Keratinocyte (primary cell): ENCODE measurements around the gene DAZL. TPM values are rescaled to one million over a fixed set of nuclear protein-coding genes. Genes with fewer than 3 reads are reported as not detected.

ENCODE experiments used
- DNase-seq: peaks from one replicate; pipeline ENCODE4 v3.0.0-alpha.2; 2011; ENCODE audit warnings: low read depth, missing footprints, low spot score
- FAIRE-seq: peaks from 2 replicates; lab custom pipeline; 2011; peaks lifted over from hg19 to GRCh38; lab: Jason Lieb, UNC
- H2AFZ ChIP-seq: 2 replicates; pipeline ENCODE4 v1.6.0; 2012; ENCODE audit warnings: low read length, control low read depth, inconsistent platforms; ENCODE audit not compliant: control insufficient read depth
- H3K27ac ChIP-seq: 2 replicates; pipeline ENCODE4 v1.5.1; 2011; ENCODE audit warnings: low read length; ENCODE audit not compliant: control insufficient read depth, insufficient read depth
- H3K27me3 ChIP-seq: 3 replicates; pipeline ENCODE4 v1.6.0; 2011; ENCODE audit warnings: low read length; ENCODE audit not compliant: control insufficient read depth, insufficient read depth; ENCODE audit errors: extremely low read depth
- H3K36me3 ChIP-seq, 2 experiments: 2 replicates in 1 of 2; 3 replicates in 1 of 2; pipeline ENCODE4 v1.5.1; 2011; ENCODE audit warnings: low read length in 2 of 2, mild to moderate bottlenecking in 1 of 2; ENCODE audit not compliant: control insufficient read depth in 2 of 2, insufficient read depth in 2 of 2; ENCODE audit errors: extremely low read depth in 1 of 2
- H3K4me1 ChIP-seq: 3 replicates; pipeline ENCODE4 v1.5.1; 2011; ENCODE audit warnings: low read length; ENCODE audit not compliant: control insufficient read depth, insufficient read depth; ENCODE audit errors: extremely low read depth
- H3K4me2 ChIP-seq: 3 replicates; pipeline ENCODE4 v1.6.0; 2011; ENCODE audit warnings: low read depth, low read length; ENCODE audit not compliant: control insufficient read depth, insufficient read depth; ENCODE audit errors: extremely low read depth
- H3K4me3 ChIP-seq, 3 experiments: fragments of 200-600 bp in 1 of 3; sonication (generic) in 1 of 3; 2 replicates in 2 of 3; 3 replicates in 1 of 3; pipeline ENCODE4 v1.5.1; 2011 to 2016; ENCODE audit warnings: low read length in 3 of 3, mild to moderate bottlenecking in 3 of 3, control low read depth in 2 of 3, inconsistent platforms in 1 of 3, low read depth in 1 of 3, mixed read lengths in 1 of 3, mixed run types in 1 of 3, moderate library complexity in 1 of 3; ENCODE audit not compliant: control insufficient read depth in 2 of 3, insufficient read depth in 2 of 3; ENCODE audit errors: extremely low read depth in 1 of 3
- H3K79me2 ChIP-seq: 2 replicates; pipeline ENCODE4 v1.6.0; 2012; ENCODE audit warnings: low read length; ENCODE audit not compliant: control insufficient read depth, insufficient read depth
- H3K9ac ChIP-seq: 3 replicates; pipeline ENCODE4 v1.6.0; 2011; ENCODE audit warnings: low read length; ENCODE audit not compliant: control insufficient read depth, insufficient read depth; ENCODE audit errors: extremely low read depth
- H3K9me1 ChIP-seq: 3 replicates; pipeline ENCODE4 v1.6.0; 2011; ENCODE audit warnings: low read length; ENCODE audit not compliant: control insufficient read depth, insufficient read depth; ENCODE audit errors: extremely low read depth
- H3K9me3 ChIP-seq: 2 replicates; pipeline ENCODE4 v1.5.1; 2012; ENCODE audit warnings: low read depth, low read length; ENCODE audit not compliant: control insufficient read depth
- H4K20me1 ChIP-seq: 3 replicates; pipeline ENCODE4 v1.6.0; 2011; ENCODE audit warnings: low read length; ENCODE audit not compliant: control insufficient read depth, insufficient read depth; ENCODE audit errors: extremely low read depth
- CTCF ChIP-seq, 3 experiments: IDR thresholded peaks in 1 of 3; conservative IDR thresholded peaks in 1 of 3; optimal IDR thresholded peaks in 1 of 3; 2 replicates in 2 of 3; 3 replicates in 1 of 3; pipeline versions ENCODE3 to v1.5.1; 2011; ENCODE audit warnings: low read length in 3 of 3, mild to moderate bottlenecking in 3 of 3, moderate library complexity in 2 of 3, control low read depth in 1 of 3, inconsistent platforms in 1 of 3; ENCODE audit not compliant: insufficient read depth in 2 of 3; ENCODE audit errors: extremely low read depth in 1 of 3
- EZH2 ChIP-seq: IDR thresholded peaks from one replicate; pipeline ENCODE4 v1.6.1; 2012; ENCODE audit warnings: inconsistent platforms, mild to moderate bottlenecking, low read length, moderate library complexity
- dilution Hi-C: fragments of 300-500 bp; cut with MboI; formaldehyde crosslinking; loops from one replicate; pipeline ENCODE4 v1.7.0; 2020; ENCODE audit warnings: low sequenced_read_pairs; ENCODE audit not compliant: extremely low pct_ligation_motif_present
- polyA plus RNA-seq, 5 experiments: library from polyadenylated mRNA; depleted of rRNA in 3 of 5; stranded (reverse) in 3 of 5; stranded (forward) in 1 of 5; unstranded in 1 of 5; fragments of >200 nt; gene quantifications; 1 replicate in 1 of 5; 2 replicates in 3 of 5; 3 replicates in 1 of 5; pipeline versions ENCODE4 v1.2.1 to v1.2.3, GENCODE V29; 2011 to 2012; ENCODE audit warnings: missing spikeins in 2 of 5, low read depth in 1 of 5, low replicate concordance in 1 of 5

Gene DAZL
- polyA plus RNA-seq, 1 donor (not counting 4 experiments of a cell fraction or from before 2014, with no cell fraction given) = not detected

- Histone ChIP-seq H3K4me3 (no peak overlapping the region), H2AFZ (no peak overlapping the region), H3K36me3 (no peaks in the 10 kb centered on the region), H3K9me1 (no peaks in the 10 kb centered on the region), H3K27ac (no peak overlapping the region), H3K4me2 (no peak overlapping the region), H4K20me1 (no peaks in the 10 kb centered on the region), H3K27me3 (no peaks in the 10 kb centered on the region), H3K9me3 (no peaks in the 10 kb centered on the region), H3K9ac (no peak overlapping the region), H3K79me2 (no peaks in the 10 kb centered on the region), H3K4me1 (no peaks in the 10 kb centered on the region)
- no peak for DNase-seq
- TF ChIP-seq EZH2 = no peak
- no peak for TF ChIP-seq CTCF (optimal IDR thresholded peaks at IDR 0.05 in 1 of 3, IDR thresholded peaks at IDR 0.05 in 1 of 3, conservative IDR thresholded peaks at IDR 0.05 in 1 of 3; ENCODE audit: extremely low read depth in 1 of 3, insufficient read depth in 2 of 3, low read length in 3 of 3)
- dilution Hi-C loops = no loop called here
- no peak for FAIRE-seq
These were observed 48.5 kb upstream of the DAZL start for GRCh38 chr3:16653712-16654111.

DNA sequence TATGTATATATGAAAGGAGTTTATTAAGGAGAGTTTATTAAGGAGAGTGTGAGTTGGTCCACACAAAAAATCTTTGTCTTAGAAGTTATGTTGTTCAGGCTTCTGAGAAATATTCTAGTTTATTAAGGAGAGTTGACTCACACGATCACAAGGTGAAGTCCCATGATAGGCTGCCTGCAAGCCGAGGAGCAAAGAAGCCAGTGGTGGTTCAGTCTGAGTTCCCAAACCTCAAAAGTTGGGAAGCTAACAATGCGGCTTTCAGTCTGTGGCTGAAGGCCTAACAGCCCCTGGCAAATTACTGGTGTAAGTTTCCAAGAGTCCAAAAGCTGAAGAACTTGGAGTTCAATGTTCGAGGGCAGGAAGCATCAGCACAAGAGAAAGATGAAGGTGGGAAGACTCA is 42.4 kb upstream of the DAZL start:
- dilution Hi-C loops = no loop called here
- H3K27ac ChIP-seq = no peak overlapping the region

More for the DNA sequence above, 42.4 kb upstream of the DAZL start:
- H3K9me3 ChIP-seq = no peaks in the 10 kb centered on the region
- DNase-seq = no peak
- TF ChIP-seq EZH2 = no peak
- TF ChIP-seq CTCF (optimal IDR thresholded peaks at IDR 0.05 in 1 of 3, IDR thresholded peaks at IDR 0.05 in 1 of 3, conservative IDR thresholded peaks at IDR 0.05 in 1 of 3; ENCODE audit: extremely low read depth in 1 of 3, insufficient read depth in 2 of 3, low read length in 3 of 3) = no peak
- no peaks in the 10 kb centered on the region for H3K36me3 ChIP-seq
- H3K79me2 ChIP-seq = no peaks in the 10 kb centered on the region
- no peak overlapping the region for H3K4me2 ChIP-seq
- H4K20me1 ChIP-seq = no peaks in the 10 kb centered on the region
- FAIRE-seq = no peak
- no peak overlapping the region for H3K4me3 ChIP-seq
- H2AFZ ChIP-seq = no peak overlapping the region
- H3K9ac ChIP-seq = no peak overlapping the region
- no peaks in the 10 kb centered on the region for H3K27me3 ChIP-seq
- H3K4me1 ChIP-seq = no peaks in the 10 kb centered on the region
- H3K9me1 ChIP-seq = no peaks in the 10 kb centered on the region
